Gastroesophageal sphincter (tissue), 4 donors: ENCODE measurements around the gene STPG2. TPM values are rescaled to one million over a fixed set of nuclear protein-coding genes. Genes with fewer than 3 reads are reported as not detected.

Experiments used
- ATAC-seq: fragments of 150-250 bp; one replicate; pipeline ENCODE4 v1.9.1; 2016; ENCODE audit warnings: mild to moderate bottlenecking, moderate library complexity
- H3K27ac ChIP-seq, 4 donors: fragments of 200-600 bp; sonication (generic) in 3 of 4; 1 replicate in 3 of 4; 2 replicates in 1 of 4; pipeline ENCODE4 v1.5.1; 2016 to 2019
- H3K27me3 ChIP-seq: fragments of 200-600 bp; sonication (generic); one replicate; pipeline ENCODE4 v1.5.1; 2019
- H3K36me3 ChIP-seq, 2 donors: fragments of 200-600 bp; sonication (generic); one replicate each; pipeline ENCODE4 v1.5.1; 2019; ENCODE audit warnings: control low read depth in 1 of 2
- H3K4me1 ChIP-seq, 3 donors: fragments of 200-600 bp; sonication (generic); 1 replicate in 2 of 3; 2 replicates in 1 of 3; pipeline ENCODE4 v1.5.1; 2016 to 2019; ENCODE audit warnings: control low read depth in 2 of 3
- H3K4me3 ChIP-seq, 2 donors: fragments of 200-600 bp; sonication (generic); one replicate each; pipeline ENCODE4 v1.5.1; 2019; ENCODE audit warnings: mild to moderate bottlenecking in 1 of 2, moderate library complexity in 1 of 2
- H3K9me3 ChIP-seq, 3 donors: fragments of 200-600 bp; sonication (generic); one replicate each; pipeline ENCODE4 v1.5.1; 2017 to 2019; ENCODE audit warnings: control low read depth in 2 of 3
- EP300 ChIP-seq: sonication (generic); formaldehyde crosslinking; IDR thresholded peaks from one replicate; pipeline ENCODE4 v1.6.1; 2017; ENCODE audit warnings: antibody characterized with exemption, mild to moderate bottlenecking
- POLR2A ChIP-seq, 2 donors: fragments of 450-650 bp; IDR thresholded peaks; one replicate each; pipeline ENCODE4 v1.6.1; 2017; ENCODE audit warnings: antibody characterized with exemption in 2 of 2, mild to moderate bottlenecking in 2 of 2, moderate library complexity in 1 of 2
- POLR2AphosphoS5 ChIP-seq: sonication (generic); formaldehyde crosslinking; IDR thresholded peaks from one replicate; pipeline ENCODE4 v1.6.1; 2017; ENCODE audit warnings: antibody characterized with exemption
- WGBS, 2 donors: methylation state at CpG; one replicate each; pipeline ENCODE4 v1.1.5; 2018; ENCODE audit warnings: low coverage in 1 of 2; 5-methylcytosine and 5-hydroxymethylcytosine counted together
- total RNA-seq, 4 donors: library from RNA; depleted of rRNA; stranded (reverse); fragments of >200 nt; gene quantifications; one replicate each; pipeline ENCODE4 v1.1.0, GENCODE V29; 2016
- TF ChIP-seq, protein P1 (sequence below), 4 experiments: fragments of 200-600 bp in 2 of 4; fragments of 450-650 bp in 2 of 4; sonication (generic) in 1 of 4; IDR thresholded peaks; one replicate each; pipeline ENCODE4 v1.5.1; 2017 to 2019; ENCODE audit warnings: antibody characterized with exemption in 4 of 4, mild to moderate bottlenecking in 2 of 4, moderate library complexity in 2 of 4

Gene STPG2
- total RNA-seq, 4 donors from 2014 or later, result 0.13 to 0.62 TPM; not detected in 2

DNA sequence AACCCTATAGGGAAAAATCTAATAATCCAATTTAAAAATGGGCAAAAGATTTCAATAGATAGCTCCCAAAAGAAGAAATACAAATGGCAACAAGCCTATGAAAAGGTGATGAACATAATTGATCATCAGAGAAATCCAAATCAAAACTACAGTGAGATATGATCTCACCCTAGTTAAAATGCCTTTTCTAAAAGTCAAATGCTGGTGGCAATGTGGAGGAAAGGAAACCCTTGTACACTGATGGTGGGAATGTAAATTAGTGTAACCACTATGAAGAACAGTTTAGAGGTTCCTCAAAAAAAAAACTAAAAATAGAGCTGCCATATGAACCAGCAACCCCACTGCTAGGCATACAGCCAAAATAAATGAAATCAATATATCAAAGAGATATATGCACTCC is 44.5 kb downstream of the STPG2 start:
- Histone ChIP-seq H3K4me1 (no peaks in the 10 kb centered on the region), H3K4me3 (no peak overlapping the region), H3K27me3 (no peaks in the 10 kb centered on the region), H3K27ac (no peak overlapping the region), H3K36me3 (no peaks in the 10 kb centered on the region), H3K9me3 (no peaks in the 10 kb centered on the region)
- no peak for ATAC-seq
- TF ChIP-seq POLR2A (IDR thresholded peaks at IDR 0.05) (no peak), POLR2AphosphoS5 (no peak), EP300 (no peak)
- TF ChIP-seq, protein P1, sequence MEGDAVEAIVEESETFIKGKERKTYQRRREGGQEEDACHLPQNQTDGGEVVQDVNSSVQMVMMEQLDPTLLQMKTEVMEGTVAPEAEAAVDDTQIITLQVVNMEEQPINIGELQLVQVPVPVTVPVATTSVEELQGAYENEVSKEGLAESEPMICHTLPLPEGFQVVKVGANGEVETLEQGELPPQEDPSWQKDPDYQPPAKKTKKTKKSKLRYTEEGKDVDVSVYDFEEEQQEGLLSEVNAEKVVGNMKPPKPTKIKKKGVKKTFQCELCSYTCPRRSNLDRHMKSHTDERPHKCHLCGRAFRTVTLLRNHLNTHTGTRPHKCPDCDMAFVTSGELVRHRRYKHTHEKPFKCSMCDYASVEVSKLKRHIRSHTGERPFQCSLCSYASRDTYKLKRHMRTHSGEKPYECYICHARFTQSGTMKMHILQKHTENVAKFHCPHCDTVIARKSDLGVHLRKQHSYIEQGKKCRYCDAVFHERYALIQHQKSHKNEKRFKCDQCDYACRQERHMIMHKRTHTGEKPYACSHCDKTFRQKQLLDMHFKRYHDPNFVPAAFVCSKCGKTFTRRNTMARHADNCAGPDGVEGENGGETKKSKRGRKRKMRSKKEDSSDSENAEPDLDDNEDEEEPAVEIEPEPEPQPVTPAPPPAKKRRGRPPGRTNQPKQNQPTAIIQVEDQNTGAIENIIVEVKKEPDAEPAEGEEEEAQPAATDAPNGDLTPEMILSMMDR (IDR thresholded peaks at IDR 0.05), result no peak

DNA sequence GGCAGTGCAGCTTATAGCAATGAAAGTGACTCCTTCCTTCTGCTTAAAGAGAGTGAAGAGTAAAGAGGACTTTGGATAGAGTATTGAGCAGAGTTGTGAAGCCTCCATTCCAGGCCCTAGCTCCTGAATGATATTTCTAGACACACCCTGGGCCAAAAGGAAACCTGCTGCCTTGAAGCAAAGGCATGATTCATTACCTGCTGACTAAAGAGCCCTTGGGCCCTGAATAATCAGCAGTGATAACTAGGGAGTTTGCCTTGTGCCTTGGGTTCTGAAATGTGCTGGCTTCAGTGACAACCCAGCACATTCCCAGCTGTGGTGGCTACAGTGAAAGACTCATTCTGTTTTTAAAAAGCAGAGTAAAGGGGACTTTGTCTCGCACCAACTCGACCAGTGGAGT is 49.2 kb downstream of the STPG2 start:
- Histone ChIP-seq H3K4me1 (no peaks in the 10 kb centered on the region), H3K9me3 (no peaks in the 10 kb centered on the region), H3K27me3 (no peaks in the 10 kb centered on the region), H3K27ac (no peak overlapping the region), H3K36me3 (no peaks in the 10 kb centered on the region), H3K4me3 (no peak overlapping the region)
- TF ChIP-seq POLR2AphosphoS5 (no peak), POLR2A (IDR thresholded peaks at IDR 0.05) (no peak), EP300 (no peak)
- TF ChIP-seq, protein P1 (IDR thresholded peaks at IDR 0.05), result no peak
- WGBS, 2 donors, result 86% methylated on average over 2 of the region's 2 CpGs; no CpG with 5 or more reads in 1 of the 2 donors
- ATAC-seq, result no peak

DNA sequence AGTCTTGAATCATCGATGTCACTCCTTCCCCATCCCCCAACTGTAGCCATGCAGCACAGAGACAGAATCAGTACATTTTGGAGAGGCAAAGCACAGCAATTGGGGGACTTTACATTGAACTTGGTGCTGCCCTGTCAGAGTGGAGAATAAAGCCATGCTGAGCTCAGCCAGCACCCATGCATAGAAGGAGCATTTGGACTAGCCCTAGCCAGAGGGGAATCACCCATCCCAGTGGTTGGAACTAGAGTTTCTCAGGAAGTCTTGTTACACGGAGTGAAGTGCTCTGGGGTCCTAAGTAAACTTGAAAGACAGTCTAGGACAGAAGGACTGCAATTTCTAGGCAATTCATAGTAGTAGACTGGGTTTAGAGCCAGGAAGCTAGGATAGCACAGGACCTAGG is 49.6 kb downstream of the STPG2 start:
- H3K36me3 ChIP-seq, result no peaks in the 10 kb centered on the region
- no peaks in the 10 kb centered on the region for H3K9me3 ChIP-seq
- H3K4me3 ChIP-seq, result no peak overlapping the region
- TF ChIP-seq POLR2AphosphoS5, result no peak
- no peak for TF ChIP-seq POLR2A (IDR thresholded peaks at IDR 0.05)
- no peak for ATAC-seq
- no peaks in the 10 kb centered on the region for H3K4me1 ChIP-seq
- 75 to 100% methylated on average over 1 of the region's 2 CpGs for WGBS, 2 donors
- H3K27ac ChIP-seq, result no peak overlapping the region
- no peaks in the 10 kb centered on the region for H3K27me3 ChIP-seq

DNA sequence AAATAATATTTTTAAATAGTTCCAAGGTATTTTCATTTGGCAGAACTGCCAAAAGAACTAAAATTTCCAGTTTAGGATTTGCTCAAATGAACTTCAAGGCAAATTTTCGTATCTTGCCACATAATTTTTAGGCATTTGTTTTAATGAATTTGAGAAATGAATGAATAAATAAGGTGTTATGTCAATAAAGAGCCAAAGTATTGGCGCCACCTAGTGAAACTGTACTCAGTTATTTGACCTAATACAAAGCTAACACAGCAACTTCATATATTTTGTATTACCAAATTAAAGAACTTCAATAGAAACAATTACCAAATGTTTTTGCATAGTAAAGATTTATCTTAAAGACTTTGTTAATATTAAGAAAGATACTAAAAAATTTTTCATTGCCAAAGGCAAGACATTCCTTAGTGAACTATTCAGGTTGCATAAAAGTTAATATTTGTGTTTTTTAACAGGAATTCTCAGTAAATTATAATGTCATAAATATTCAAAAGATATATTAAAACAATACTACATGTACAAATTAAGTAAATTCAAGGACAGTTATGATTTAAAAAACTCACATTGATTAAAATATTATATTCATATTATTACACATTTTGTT is 50.3 kb downstream of the STPG2 start:
- TF ChIP-seq POLR2AphosphoS5 (no peak), EP300 (no peak), POLR2A (IDR thresholded peaks at IDR 0.05) (no peak)
- TF ChIP-seq, protein P1 (IDR thresholded peaks at IDR 0.05), result no peak
- WGBS, 2 donors, result 0 to 5% methylated on average over 2 of the region's 2 CpGs
- Histone ChIP-seq H3K27ac (no peak overlapping the region), H3K27me3 (no peaks in the 10 kb centered on the region), H3K36me3 (no peaks in the 10 kb centered on the region), H3K4me3 (no peak overlapping the region), H3K9me3 (no peaks in the 10 kb centered on the region), H3K4me1 (no peaks in the 10 kb centered on the region)
- no peak for ATAC-seq

DNA sequence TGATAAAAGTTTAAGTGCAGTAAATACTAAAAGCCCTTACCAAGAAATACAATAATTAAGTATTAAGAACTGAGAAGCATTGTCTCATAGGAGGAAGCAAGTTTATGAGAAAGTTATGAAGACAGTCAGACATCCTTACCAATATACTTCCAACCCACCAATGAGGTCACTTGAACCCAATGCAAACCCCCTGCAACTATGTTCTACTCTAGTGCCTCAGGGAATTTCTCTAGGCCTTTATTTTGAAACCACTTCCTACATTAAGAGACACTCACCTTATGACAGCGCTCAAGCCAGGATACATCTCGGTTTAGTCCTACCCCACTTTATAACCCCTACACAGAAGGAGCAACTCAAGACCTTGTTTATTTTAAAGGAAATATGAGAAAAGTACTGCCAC is 61.3 kb downstream of the STPG2 start:
- no peak overlapping the region for H3K27ac ChIP-seq
- no peaks in the 10 kb centered on the region for H3K4me1 ChIP-seq
- no peak for TF ChIP-seq POLR2AphosphoS5
- TF ChIP-seq POLR2A (IDR thresholded peaks at IDR 0.05), result no peak
- TF ChIP-seq, protein P1 (IDR thresholded peaks at IDR 0.05), result no peak
- TF ChIP-seq EP300, result no peak
- no peaks in the 10 kb centered on the region for H3K27me3 ChIP-seq
- no peaks in the 10 kb centered on the region for H3K36me3 ChIP-seq
- ATAC-seq, result no peak
- WGBS, 2 donors, result 73 to 92% methylated on average over 2 of the region's 2 CpGs
- H3K4me3 ChIP-seq, result no peak overlapping the region
- no peaks in the 10 kb centered on the region for H3K9me3 ChIP-seq
